ENCODE results near the gene ATAT1. TPM values are rescaled to one million over a fixed set of nuclear protein-coding genes. Genes with fewer than 3 reads are reported as not detected.
A peak's percentile ranks its signal among the peaks of the same experiment; 100 is the strongest.

Gene ATAT1
- total and polyA plus RNA-seq, 2 of the 13 experiments (the other 11 are each of a cell fraction or from before 2014, with no cell fraction given): 9.2 to 23.6 TPM

DNA sequence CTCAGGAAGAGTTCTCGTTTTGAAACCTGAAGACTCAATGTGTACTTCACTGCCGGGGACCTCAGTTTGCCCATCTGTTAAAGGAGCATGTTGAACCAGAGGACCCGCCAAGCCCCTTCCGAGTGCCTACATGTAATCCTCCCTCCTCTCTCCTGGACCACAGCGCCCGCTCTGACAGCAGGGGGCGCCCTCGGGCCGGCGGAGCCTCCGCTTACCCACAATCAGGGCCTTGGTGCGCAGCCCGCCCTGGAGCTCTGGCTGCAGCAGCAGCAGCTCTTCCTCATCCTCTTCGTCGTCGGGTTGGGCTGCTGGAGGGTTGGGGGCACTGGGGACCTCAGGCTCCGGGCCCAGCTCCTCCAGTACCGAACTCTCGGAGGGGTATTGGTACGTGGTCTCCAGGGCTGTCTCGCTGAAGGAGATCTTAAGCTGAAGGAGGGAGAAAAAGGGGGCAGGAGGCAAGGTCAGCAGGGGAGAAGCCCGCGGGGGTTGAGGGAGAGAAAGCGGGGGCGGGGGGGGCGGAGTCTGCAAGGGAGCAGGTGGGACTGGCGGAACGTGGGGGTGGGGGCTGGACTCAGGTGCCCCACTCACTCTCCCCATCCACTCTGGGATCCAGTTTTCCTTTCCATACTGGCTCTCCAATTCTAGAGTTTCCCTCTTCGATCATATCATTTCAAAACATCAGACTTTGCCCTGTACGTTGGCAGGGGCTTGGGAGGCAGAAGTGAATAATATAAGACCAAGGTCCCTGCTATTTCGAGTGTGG, 52.5 kb downstream of the ATAT1 start (continued):
- TF ChIP-seq PITX1 (CRISPR knock-in tag; IDR thresholded peaks at IDR 0.05) (peak; percentile 84), POLR2AphosphoS5 (IDR thresholded peaks at IDR 0.05; ENCODE audit: low read depth, low read length) (no peak), FOXJ3 (CRISPR knock-in tag; IDR thresholded peaks at IDR 0.05; ENCODE audit: borderline replicate concordance) (no peak), ZNF33B (CRISPR knock-in tag; IDR thresholded peaks at IDR 0.05) (no peak), BATF2 (CRISPR knock-in tag; IDR thresholded peaks at IDR 0.05) (no peak), ZNF282 (IDR thresholded peaks at IDR 0.05; ENCODE audit: partially characterized antibody) (no peak), FOSL2 (CRISPR knock-in tag; IDR thresholded peaks at IDR 0.05) (peak; percentile 70), ZNF275 (CRISPR knock-in tag; IDR thresholded peaks at IDR 0.05; ENCODE audit: borderline replicate concordance) (0 out of 2 replicates have a peak, but pooled peaks have one; percentile 32), ZFP36 (IDR thresholded peaks at IDR 0.05; ENCODE audit: borderline replicate concordance, low read depth, low read length, partially characterized antibody) (peak; percentile 30), ELF3 (CRISPR knock-in tag; IDR thresholded peaks at IDR 0.05) (peak; percentile 69; the same call in 1 of the 2 replicates), SALL1 (CRISPR knock-in tag; IDR thresholded peaks at IDR 0.05) (peak; percentile 83), NFATC3 (CRISPR knock-in tag; IDR thresholded peaks at IDR 0.05) (no peak), PRMT3 (CRISPR knock-in tag; IDR thresholded peaks at IDR 0.05; ENCODE audit: borderline replicate concordance, low read depth) (no peak), ZNF770 (CRISPR knock-in tag; IDR thresholded peaks at IDR 0.05) (no peak), CC2D1A (CRISPR knock-in tag; IDR thresholded peaks at IDR 0.05) (no peak), ZNF205 (CRISPR knock-in tag; IDR thresholded peaks at IDR 0.05) (no peak), NCOR1 (IDR thresholded peaks at IDR 0.05; ENCODE audit: borderline replicate concordance, low read length) (no peak), ZNF136 (CRISPR knock-in tag; IDR thresholded peaks at IDR 0.05; ENCODE audit: low read depth) (0 out of 2 replicates have a peak, but pooled peaks have one; percentile 33), MED13 (CRISPR knock-in tag; IDR thresholded peaks at IDR 0.05) (no peak)
- TF ChIP-seq, protein P1, sequence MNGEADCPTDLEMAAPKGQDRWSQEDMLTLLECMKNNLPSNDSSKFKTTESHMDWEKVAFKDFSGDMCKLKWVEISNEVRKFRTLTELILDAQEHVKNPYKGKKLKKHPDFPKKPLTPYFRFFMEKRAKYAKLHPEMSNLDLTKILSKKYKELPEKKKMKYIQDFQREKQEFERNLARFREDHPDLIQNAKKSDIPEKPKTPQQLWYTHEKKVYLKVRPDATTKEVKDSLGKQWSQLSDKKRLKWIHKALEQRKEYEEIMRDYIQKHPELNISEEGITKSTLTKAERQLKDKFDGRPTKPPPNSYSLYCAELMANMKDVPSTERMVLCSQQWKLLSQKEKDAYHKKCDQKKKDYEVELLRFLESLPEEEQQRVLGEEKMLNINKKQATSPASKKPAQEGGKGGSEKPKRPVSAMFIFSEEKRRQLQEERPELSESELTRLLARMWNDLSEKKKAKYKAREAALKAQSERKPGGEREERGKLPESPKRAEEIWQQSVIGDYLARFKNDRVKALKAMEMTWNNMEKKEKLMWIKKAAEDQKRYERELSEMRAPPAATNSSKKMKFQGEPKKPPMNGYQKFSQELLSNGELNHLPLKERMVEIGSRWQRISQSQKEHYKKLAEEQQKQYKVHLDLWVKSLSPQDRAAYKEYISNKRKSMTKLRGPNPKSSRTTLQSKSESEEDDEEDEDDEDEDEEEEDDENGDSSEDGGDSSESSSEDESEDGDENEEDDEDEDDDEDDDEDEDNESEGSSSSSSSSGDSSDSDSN (CRISPR knock-in tag; IDR thresholded peaks at IDR 0.05): peak; percentile 42
- TF ChIP-seq, protein P2, sequence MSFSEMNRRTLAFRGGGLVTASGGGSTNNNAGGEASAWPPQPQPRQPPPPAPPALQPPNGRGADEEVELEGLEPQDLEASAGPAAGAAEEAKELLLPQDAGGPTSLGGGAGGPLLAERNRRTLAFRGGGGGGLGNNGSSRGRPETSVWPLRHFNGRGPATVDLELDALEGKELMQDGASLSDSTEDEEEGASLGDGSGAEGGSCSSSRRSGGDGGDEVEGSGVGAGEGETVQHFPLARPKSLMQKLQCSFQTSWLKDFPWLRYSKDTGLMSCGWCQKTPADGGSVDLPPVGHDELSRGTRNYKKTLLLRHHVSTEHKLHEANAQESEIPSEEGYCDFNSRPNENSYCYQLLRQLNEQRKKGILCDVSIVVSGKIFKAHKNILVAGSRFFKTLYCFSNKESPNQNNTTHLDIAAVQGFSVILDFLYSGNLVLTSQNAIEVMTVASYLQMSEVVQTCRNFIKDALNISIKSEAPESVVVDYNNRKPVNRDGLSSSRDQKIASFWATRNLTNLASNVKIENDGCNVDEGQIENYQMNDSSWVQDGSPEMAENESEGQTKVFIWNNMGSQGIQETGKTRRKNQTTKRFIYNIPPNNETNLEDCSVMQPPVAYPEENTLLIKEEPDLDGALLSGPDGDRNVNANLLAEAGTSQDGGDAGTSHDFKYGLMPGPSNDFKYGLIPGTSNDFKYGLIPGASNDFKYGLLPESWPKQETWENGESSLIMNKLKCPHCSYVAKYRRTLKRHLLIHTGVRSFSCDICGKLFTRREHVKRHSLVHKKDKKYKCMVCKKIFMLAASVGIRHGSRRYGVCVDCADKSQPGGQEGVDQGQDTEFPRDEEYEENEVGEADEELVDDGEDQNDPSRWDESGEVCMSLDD (CRISPR knock-in tag; IDR thresholded peaks at IDR 0.05; ENCODE audit: borderline replicate concordance): no peak
